ENCODE results near the gene TBC1D10A.

The TBC1D10A gene

DNA sequence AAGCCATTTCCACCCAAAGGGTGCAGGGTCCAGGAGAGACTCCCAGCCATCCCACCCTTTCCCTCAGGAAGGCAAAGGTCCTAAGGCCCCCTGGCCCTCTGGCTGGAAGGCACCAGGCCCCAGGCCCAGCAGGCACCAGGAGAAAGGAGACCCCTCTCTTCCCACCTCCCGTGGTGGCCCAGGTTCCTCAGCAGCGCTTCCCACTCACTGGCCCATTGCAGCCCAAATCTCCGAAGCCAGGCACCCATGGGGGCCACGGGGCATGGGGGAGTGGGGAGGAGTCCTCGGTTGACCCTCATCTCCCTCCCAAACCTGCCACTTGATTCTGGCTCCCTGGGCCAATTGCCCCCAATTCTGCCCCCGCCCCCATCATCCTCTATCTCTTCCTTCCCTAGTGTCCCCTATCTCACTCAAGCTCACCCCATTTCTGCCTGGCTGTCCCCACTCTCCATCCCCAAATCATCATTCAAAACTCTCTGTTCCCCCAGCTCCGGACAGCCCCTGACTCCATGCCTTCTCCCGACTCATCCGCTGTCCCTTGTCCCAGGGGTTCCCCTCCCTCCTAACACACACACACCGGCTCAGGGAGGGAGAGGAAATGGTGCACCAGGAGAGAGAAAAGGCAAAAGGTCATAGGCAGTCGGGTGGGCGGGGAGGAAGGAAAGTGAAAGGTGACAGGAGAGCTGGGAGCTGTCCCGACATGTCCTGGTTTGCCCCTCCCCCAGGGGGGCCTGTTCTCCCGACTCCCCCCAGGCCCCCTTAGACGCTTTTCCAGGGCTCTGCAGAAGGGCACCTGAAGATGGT is 81.4 kb downstream of the TBC1D10A start:
- no peak for DNase-seq

DNA sequence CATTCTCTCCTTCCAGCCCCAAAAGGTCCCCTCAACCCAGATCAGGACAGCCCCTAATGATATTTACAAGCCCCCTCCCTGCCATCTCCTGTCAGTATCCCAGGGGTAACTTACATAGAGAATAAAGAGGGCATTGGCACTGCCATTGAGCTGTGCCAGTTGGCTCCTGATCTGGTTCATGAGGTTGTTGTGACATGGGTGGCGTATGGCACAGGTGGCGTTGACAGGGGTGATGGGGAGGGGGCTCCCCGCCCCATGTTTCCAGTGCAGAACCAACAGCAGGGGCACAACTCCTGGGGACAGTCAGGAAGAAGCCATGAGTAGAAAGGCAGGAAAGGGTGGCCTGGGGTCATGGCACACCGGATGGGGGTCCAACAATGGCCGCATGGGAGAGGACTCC is 82.1 kb downstream of the TBC1D10A start:
- DNase-seq: no peak

DNA sequence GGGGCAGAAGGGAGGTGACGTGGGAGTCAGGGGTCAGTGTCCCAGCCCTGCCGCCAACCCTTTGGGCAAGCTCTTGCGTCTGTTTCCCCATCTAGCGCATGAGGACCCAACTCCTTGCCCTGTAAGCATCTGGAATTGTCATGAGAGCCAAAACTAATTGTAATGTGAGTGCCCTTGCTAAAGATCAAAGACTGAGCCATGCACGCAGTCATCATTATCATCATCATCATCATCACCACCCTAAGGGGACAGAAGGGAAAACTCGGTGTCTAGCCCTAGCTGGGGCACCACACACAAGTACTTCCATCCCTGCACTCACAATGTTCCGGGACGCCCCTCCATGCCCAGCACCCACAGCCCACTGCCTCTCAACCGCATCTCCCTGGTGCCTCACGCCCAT is 82.7 kb downstream of the TBC1D10A start:
- no peak for DNase-seq

DNA sequence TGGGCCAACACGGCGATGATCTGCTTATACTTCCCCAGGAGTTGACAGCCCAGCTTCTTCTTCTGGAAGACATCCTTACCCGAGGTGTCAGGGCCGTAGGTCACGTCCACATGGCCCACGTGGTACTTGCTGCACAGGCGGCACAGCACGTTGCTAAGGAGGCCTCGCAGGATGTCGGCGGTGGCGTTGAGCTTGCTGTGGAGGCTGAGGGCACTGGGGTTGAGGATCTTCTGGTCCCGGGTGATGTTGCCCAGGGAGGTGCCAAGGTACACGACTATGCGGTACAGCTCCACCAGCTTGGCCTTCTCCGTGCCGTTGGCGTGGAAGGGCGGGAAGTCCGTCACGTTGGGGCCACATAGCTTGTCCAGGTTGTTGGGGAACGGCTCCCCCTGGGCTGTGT is 83.1 kb downstream of the TBC1D10A start:
- DNase-seq: no peak

All from stimulated activated CD4-positive, alpha-beta T cell treated with anti-CD3 and anti-CD28 coated beads, Interleukin-4, amount 100 ng/mL, for 4 hours (primary cell).